LNCAP (cell line): ENCODE results near the gene B3GALT5.

Experiments
- CTCF ChIP-seq: fragments of 450-650 bp; IDR thresholded peaks from 2 replicates; pipeline ENCODE4 v1.5.1; 2017; ENCODE audit warnings: mild to moderate bottlenecking

The B3GALT5 gene

DNA sequence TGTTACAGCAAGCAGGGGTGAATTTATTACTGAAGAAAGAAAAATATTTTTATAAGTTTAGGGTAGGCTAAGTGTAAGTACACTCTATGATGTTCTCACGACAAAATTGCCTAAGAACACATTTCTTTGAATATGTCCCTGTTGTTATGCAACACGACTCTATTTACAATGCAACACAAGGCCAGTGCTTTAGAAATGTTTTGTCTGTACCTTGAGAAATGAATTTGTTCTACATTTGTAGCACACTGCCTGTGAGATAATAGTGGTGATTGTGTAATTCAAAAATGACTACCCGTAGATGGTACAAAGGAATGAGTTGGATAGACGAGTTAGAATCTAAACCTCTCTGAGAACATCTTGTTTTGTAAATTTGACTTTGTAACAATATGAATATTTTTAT lies 68.5 kb downstream of the B3GALT5 start:
- TF ChIP-seq CTCF: no peak

- TF ChIP-seq CTCF: no peak
Observed at GRCh38 chr21:39681845-39682244, 69.1 kb downstream of the B3GALT5 start.

GRCh38 chr21:39685236-39685635 lies 72.5 kb downstream of the B3GALT5 start:
- TF ChIP-seq CTCF: no peak

- no peak for TF ChIP-seq CTCF
Observed at GRCh38 chr21:39685991-39686390, 73.3 kb downstream of the B3GALT5 start.

DNA sequence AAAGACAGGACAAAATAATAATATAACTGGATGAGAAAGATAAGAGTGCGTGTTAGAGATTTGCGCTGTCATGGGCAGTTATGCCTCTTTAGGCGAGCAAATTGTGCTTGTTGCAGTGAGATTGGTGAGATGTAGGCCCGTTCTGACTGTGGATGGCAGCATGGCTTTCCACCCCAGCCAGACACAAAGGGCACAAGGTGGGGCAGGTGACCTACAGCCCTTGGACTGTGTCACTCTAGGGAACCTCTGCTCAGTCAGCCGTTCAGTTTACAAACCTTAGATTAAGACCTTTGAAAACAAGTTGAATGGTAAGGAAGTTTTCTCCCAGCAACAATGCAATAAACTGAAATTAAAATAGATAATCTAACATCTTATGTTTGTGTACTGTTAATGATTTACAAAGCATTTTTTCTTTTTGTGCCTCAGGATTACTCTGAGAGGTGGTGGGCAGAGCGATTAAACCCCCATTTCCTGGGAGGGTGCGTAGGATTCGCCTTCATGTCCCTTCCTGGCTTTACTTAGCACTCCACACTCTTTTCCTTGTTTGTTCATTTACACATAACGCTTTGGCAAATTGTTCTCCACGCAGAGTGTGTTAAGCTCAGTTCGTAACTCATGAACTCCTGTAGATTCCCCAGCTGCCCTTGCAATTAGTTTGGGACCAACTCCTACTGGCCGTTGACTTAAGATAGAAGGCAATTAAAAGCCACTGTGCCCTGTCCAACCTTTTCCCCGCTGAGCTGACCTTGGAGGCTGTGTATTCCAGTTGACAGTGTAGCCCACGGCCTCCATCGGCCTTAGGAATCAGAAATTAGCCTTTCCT lies 74.1 kb downstream of the B3GALT5 start:
- TF ChIP-seq CTCF: no peak

DNA sequence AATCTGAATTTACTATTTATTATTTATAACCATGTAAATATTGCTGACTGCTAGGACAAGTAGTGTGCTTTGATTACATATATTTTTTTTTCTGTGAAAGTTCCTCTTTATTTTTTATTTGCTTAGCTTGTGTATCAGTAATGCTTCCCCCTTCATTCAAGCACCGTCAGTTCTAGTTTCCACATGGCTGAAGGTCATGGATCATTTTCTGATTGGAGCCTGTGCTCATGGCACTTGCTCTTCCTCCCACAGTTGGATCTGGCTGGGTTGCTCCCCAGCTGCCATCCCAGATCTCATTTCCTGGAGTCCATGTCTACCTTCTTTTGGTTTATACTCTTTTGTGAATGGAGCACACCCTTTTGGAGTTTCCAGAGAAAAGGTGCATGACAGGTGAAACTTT lies 75.3 kb downstream of the B3GALT5 start:
- TF ChIP-seq CTCF: no peak

DNA sequence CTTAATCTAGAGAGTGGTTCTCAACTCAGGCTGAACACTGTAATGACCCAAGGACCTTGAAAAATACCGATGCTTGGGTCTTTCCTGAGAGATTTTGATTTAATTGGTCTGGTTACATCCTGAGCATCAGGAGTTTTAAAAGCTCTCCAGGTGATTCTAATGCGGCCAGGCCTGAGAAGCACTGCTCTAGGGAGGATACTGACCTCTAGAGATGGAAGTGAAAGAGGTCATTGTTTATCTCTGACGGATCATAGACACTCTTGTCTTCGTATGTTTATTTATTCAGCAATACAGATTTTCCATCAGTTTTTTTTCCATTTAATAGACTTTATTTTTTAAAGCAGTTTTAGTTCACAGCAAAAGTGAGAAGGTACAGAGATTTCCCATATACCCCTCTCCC lies 77.7 kb downstream of the B3GALT5 start:
- TF ChIP-seq CTCF: no peak

GRCh38 chr21:39694750-39695149 lies 82.0 kb downstream of the B3GALT5 start:
- TF ChIP-seq CTCF: no peak
